HepG2 (cell line): ENCODE data around the gene EPDR1. TPM values are rescaled to one million over a fixed set of nuclear protein-coding genes. Genes with fewer than 3 reads are reported as not detected.

Experiments used
- AKAP8 ChIP-seq: sonication (generic); formaldehyde crosslinking; IDR thresholded peaks from 2 replicates; pipeline ENCODE4 v1.5.1; 2020; ENCODE audit warnings: mild to moderate bottlenecking, missing genetic modification reagents
- CSRNP1 ChIP-seq: sonication (generic); formaldehyde crosslinking; IDR thresholded peaks from 2 replicates; pipeline ENCODE4 v1.8.1; 2023; ENCODE audit warnings: mild to moderate bottlenecking, missing genetic modification reagents
- HNF4A ChIP-seq: sonication (generic); formaldehyde crosslinking; IDR thresholded peaks from 2 replicates; pipeline ENCODE4 v1.4.0; 2020; ENCODE audit warnings: missing genetic modification reagents
- HOXA5 ChIP-seq: sonication (generic); formaldehyde crosslinking; IDR thresholded peaks from 2 replicates; pipeline ENCODE4 v1.4.0; 2020; ENCODE audit warnings: missing genetic modification reagents
- HOXA7 ChIP-seq: sonication (generic); formaldehyde crosslinking; IDR thresholded peaks from 2 replicates; pipeline ENCODE4 v1.8.1; 2022; ENCODE audit warnings: mild to moderate bottlenecking, missing genetic modification reagents, moderate library complexity
- KDM4B ChIP-seq: sonication (generic); formaldehyde crosslinking; IDR thresholded peaks from 2 replicates; pipeline ENCODE4 v1.4.0; 2020; ENCODE audit warnings: missing genetic modification reagents
- KDM5A ChIP-seq: fragments of 200-600 bp; sonication (generic); IDR thresholded peaks from 2 replicates; pipeline ENCODE4 v1.7.0; 2018; ENCODE audit warnings: antibody characterized with exemption, mild to moderate bottlenecking, low read length, borderline replicate concordance
- KDM6A ChIP-seq: IDR thresholded peaks from 2 replicates; pipeline ENCODE4 v1.6.1; 2016; ENCODE audit warnings: low read depth
- MAFG ChIP-seq: sonication (generic); formaldehyde crosslinking; IDR thresholded peaks from 2 replicates; pipeline ENCODE4 v1.5.1; 2020; ENCODE audit warnings: mild to moderate bottlenecking, missing genetic modification reagents
- NFIB ChIP-seq: sonication (generic); formaldehyde crosslinking; IDR thresholded peaks from 2 replicates; pipeline ENCODE4 v1.9.0; 2021; ENCODE audit warnings: missing genetic modification reagents, mild to moderate bottlenecking, borderline replicate concordance
- NFKBIZ ChIP-seq: IDR thresholded peaks from 2 replicates; pipeline ENCODE4 v1.6.1; 2018; ENCODE audit warnings: missing genetic modification reagents, missing compliant biosample characterization
- PAWR ChIP-seq: sonication (generic); formaldehyde crosslinking; IDR thresholded peaks from 2 replicates; pipeline ENCODE4 v1.4.0; 2020; ENCODE audit warnings: missing genetic modification reagents, mild to moderate bottlenecking, borderline replicate concordance
- SNAI1 ChIP-seq: sonication (generic); formaldehyde crosslinking; IDR thresholded peaks from 2 replicates; pipeline ENCODE4 v1.5.0; 2020; ENCODE audit warnings: mild to moderate bottlenecking, missing genetic modification reagents, borderline replicate concordance
- SRSF9 ChIP-seq: fragments of 200-400 bp; formaldehyde crosslinking; IDR thresholded peaks from 2 replicates; pipeline ENCODE4 v1.6.1; 2018; ENCODE audit warnings: borderline replicate concordance, mild to moderate bottlenecking, low read depth, low read length; ENCODE audit not compliant: insufficient read depth, poor library complexity, severe bottlenecking
- SSRP1 ChIP-seq: IDR thresholded peaks from 2 replicates; pipeline ENCODE4 v1.6.1; 2016; ENCODE audit warnings: control low read depth
- TRIM22 ChIP-seq: fragments of 450-650 bp; IDR thresholded peaks from 2 replicates; pipeline ENCODE4 v1.6.1; 2017
- ZBTB3 ChIP-seq: sonication (generic); formaldehyde crosslinking; IDR thresholded peaks from 2 replicates; pipeline ENCODE4 v1.4.0; 2020; ENCODE audit warnings: low read depth, mild to moderate bottlenecking, moderate library complexity, missing genetic modification reagents, borderline replicate concordance
- ZBTB44 ChIP-seq: sonication (generic); formaldehyde crosslinking; IDR thresholded peaks from 2 replicates; pipeline ENCODE4 v1.4.0; 2020; ENCODE audit warnings: missing genetic modification reagents
- ZNF609 ChIP-seq: sonication (generic); formaldehyde crosslinking; IDR thresholded peaks from 2 replicates; pipeline ENCODE4 v1.4.0; 2020; ENCODE audit warnings: mild to moderate bottlenecking, missing genetic modification reagents, borderline replicate concordance
- ZSCAN29 ChIP-seq: sonication (generic); formaldehyde crosslinking; conservative IDR thresholded peaks from 2 replicates; pipeline ENCODE4 v1.4.0; 2020; ENCODE audit warnings: mild to moderate bottlenecking, missing genetic modification reagents
- polyA plus RNA-seq, 8 experiments: library from polyadenylated mRNA; depleted of rRNA in 3 of 8; stranded (reverse) in 7 of 8; unstranded in 1 of 8; fragments of >200 nt; fragmentation: Illumina TruSeq in 4 of 8; extraction: Trizol in 4 of 8; gene quantifications; 2 replicates each; pipeline versions ENCODE4 v1.2.1 to v1.2.3, GENCODE V29; 2011 to 2016; ENCODE audit warnings: low read depth in 4 of 8, missing spikeins in 1 of 8, mixed read lengths in 1 of 8; ENCODE audit not compliant: insufficient read depth in 1 of 8
- total RNA-seq, 5 experiments: library from RNA; depleted of rRNA; stranded (reverse); fragments of >200 nt; fragmentation: Illumina TruSeq; extraction: Trizol; gene quantifications; 2 replicates each; pipeline ENCODE4 v1.2.3, GENCODE V29; 2016; ENCODE audit warnings: low read depth in 1 of 5

EPDR1 gene
- total and polyA plus RNA-seq, 2 of the 13 experiments (the other 11 are each of a cell fraction or from before 2014, with no cell fraction given): 38.3 to 50.2 TPM

- TF ChIP-seq ZNF609 (peak; percentile 96), CSRNP1 (peak; percentile 76; the same call in 1 of the 2 replicates), HOXA5 (CRISPR knock-in tag) (0 out of 2 replicates have a peak, but pooled peaks have one; percentile 46), ZSCAN29 (CRISPR knock-in tag) (peak; percentile 80), SNAI1 (CRISPR knock-in tag) (0 out of 2 replicates have a peak, but pooled peaks have one; percentile 68), ZBTB44 (CRISPR knock-in tag) (no peak; the same call in 1 of the 2 replicates), HNF4A (CRISPR knock-in tag) (peak; percentile 100), KDM6A (CRISPR knock-in tag) (peak; percentile 99), KDM5A (no peak; the same call in 1 of the 2 replicates), NFKBIZ (CRISPR knock-in tag) (peak; percentile 89; the same call in 1 of the 2 replicates), ZBTB3 (peak; percentile 45; the same call in 1 of the 2 replicates), SSRP1 (CRISPR knock-in tag) (peak; percentile 76; the same call in 1 of the 2 replicates), HOXA7 (CRISPR knock-in tag) (no peak), NFIB (CRISPR knock-in tag) (no peak), KDM4B (no peak; the same call in 1 of the 2 replicates), MAFG (CRISPR knock-in tag) (no peak), SRSF9 (no peak), PAWR (CRISPR knock-in tag) (no peak), TRIM22 (no peak), AKAP8 (peak; percentile 94)
These were observed 22.6 kb downstream of the EPDR1 start (continued) for GRCh38 chr7:37942934-37943610.
